Esophagus muscularis mucosa (tissue), 4 donors: ENCODE measurements around the gene ASPDH. TPM values are rescaled to one million over a fixed set of nuclear protein-coding genes. Genes with fewer than 3 reads are reported as not detected.

Source experiments
- DNase-seq: peaks from one replicate; pipeline ENCODE4 v3.0.0-alpha.2; 2017; ENCODE audit errors: extremely low spot score
- H3K27ac ChIP-seq, 4 donors: fragments of 200-600 bp; sonication (generic); replicated peaks in 1 of 4; 1 replicate in 3 of 4; 2 replicates in 1 of 4; pipeline ENCODE4 v1.5.1; 2016 to 2019; ENCODE audit warnings: mild to moderate bottlenecking in 1 of 4
- H3K27me3 ChIP-seq, 4 donors: fragments of 200-600 bp; sonication (generic); one replicate each; pipeline versions ENCODE4 v1.5.1 to v1.6.0; 2016 to 2019
- H3K36me3 ChIP-seq, 4 donors: fragments of 200-600 bp; sonication (generic); one replicate each; pipeline ENCODE4 v1.5.1; 2016 to 2019
- H3K4me1 ChIP-seq, 4 donors: fragments of 200-600 bp; sonication (generic); one replicate each; pipeline ENCODE4 v1.5.1; 2016 to 2019
- H3K4me3 ChIP-seq, 4 donors: fragments of 200-600 bp; sonication (generic); 1 replicate in 2 of 4; 2 replicates in 2 of 4; pipeline ENCODE4 v1.5.1; 2016 to 2019; ENCODE audit warnings: mild to moderate bottlenecking in 4 of 4, moderate library complexity in 1 of 4
- H3K9me3 ChIP-seq, 4 donors: fragments of 200-600 bp; sonication (generic); 1 replicate in 3 of 4; 2 replicates in 1 of 4; pipeline ENCODE4 v1.5.1; 2016 to 2019
- CTCF ChIP-seq, 3 experiments: fragments of 200-600 bp in 2 of 3; fragments of 450-650 bp in 1 of 3; sonication (generic) in 2 of 3; IDR thresholded peaks; one replicate each; pipeline ENCODE4 v1.5.1; 2017 to 2019; ENCODE audit warnings: antibody characterized with exemption in 3 of 3, mild to moderate bottlenecking in 2 of 3, moderate library complexity in 1 of 3
- EP300 ChIP-seq: sonication (generic); formaldehyde crosslinking; IDR thresholded peaks from one replicate; pipeline ENCODE4 v1.6.1; 2017; ENCODE audit warnings: antibody characterized with exemption
- POLR2A ChIP-seq: fragments of 450-650 bp; IDR thresholded peaks from one replicate; pipeline ENCODE4 v1.6.1; 2017; ENCODE audit warnings: antibody characterized with exemption, moderate library complexity, mild to moderate bottlenecking, low read depth
- POLR2AphosphoS5 ChIP-seq, 2 donors: sonication (generic); formaldehyde crosslinking; IDR thresholded peaks; one replicate each; pipeline ENCODE4 v1.6.1; 2017; ENCODE audit warnings: antibody characterized with exemption in 2 of 2
- WGBS: methylation state at CpG from one replicate; pipeline ENCODE4 v1.1.5; 2018; 5-methylcytosine and 5-hydroxymethylcytosine counted together
- intact Hi-C: fragments of 100-400 bp; cut with DNase I; formaldehyde crosslinking; loops from one replicate; pipeline ENCODE4 v1.15.1; 2023
- total RNA-seq, 4 donors: library from RNA; depleted of rRNA; stranded (reverse); fragments of >200 nt; gene quantifications; one replicate each; pipeline versions ENCODE4 v1.1.0 to v1.2.1, GENCODE V29; 2016

The ASPDH gene
- total RNA-seq, 4 donors from 2014 or later, result 1.6 TPM; not detected in 3

GRCh38 chr19:50555450-50556281 is 42.0 kb upstream of the ASPDH start:
- 35% methylated on average over 25 of the region's 28 CpGs for WGBS
- intact Hi-C loops, result no loop called here
- TF ChIP-seq EP300 (no peak), POLR2AphosphoS5 (IDR thresholded peaks at IDR 0.05) (no peak), CTCF (IDR thresholded peaks at IDR 0.05) (no peak), POLR2A (no peak)
- Histone ChIP-seq H3K9me3 (no peaks in the 10 kb centered on the region), H3K36me3 (no peaks in the 10 kb centered on the region), H3K4me1 (peaks cover 13 to 32% (median 24%) of the 10 kb centered on the region in 4 donors), H3K27me3 (peaks cover 0 to 93% (median 22%) of the 10 kb centered on the region in 4 donors), H3K4me3 (peak overlapping the region; percentile 47 to 55 (median 48)), H3K27ac (peak overlapping the region in 1 of 4 donors; percentile 3)
- no peak for DNase-seq

GRCh38 chr19:50555033-50555432 is 41.3 kb upstream of the ASPDH start:
- Histone ChIP-seq H3K4me1 (peaks cover 13 to 32% (median 24%) of the 10 kb centered on the region in 4 donors), H3K4me3 (no peak overlapping the region), H3K36me3 (no peaks in the 10 kb centered on the region), H3K9me3 (no peaks in the 10 kb centered on the region), H3K27me3 (peaks cover 0 to 93% (median 22%) of the 10 kb centered on the region in 4 donors), H3K27ac (no peak overlapping the region)
- 84% methylated on average over 12 of the region's 12 CpGs for WGBS
- no peak for TF ChIP-seq EP300
- no peak for TF ChIP-seq POLR2A
- TF ChIP-seq CTCF (IDR thresholded peaks at IDR 0.05), result no peak
- no peak for TF ChIP-seq POLR2AphosphoS5 (IDR thresholded peaks at IDR 0.05)
- intact Hi-C loops, result no loop called here
- DNase-seq, result no peak

- TF ChIP-seq POLR2AphosphoS5 (IDR thresholded peaks at IDR 0.05) (no peak), EP300 (no peak), CTCF (IDR thresholded peaks at IDR 0.05) (no peak), POLR2A (no peak)
- intact Hi-C loops, result no loop called here
- Histone ChIP-seq H3K27ac (no peak overlapping the region), H3K9me3 (no peaks in the 10 kb centered on the region), H3K4me1 (peaks cover 13 to 32% (median 24%) of the 10 kb centered on the region in 4 donors), H3K27me3 (peaks cover 0 to 91% (median 22%) of the 10 kb centered on the region in 4 donors), H3K36me3 (no peaks in the 10 kb centered on the region), H3K4me3 (no peak overlapping the region)
- 94% methylated on average over 10 of the region's 10 CpGs for WGBS
- no peak for DNase-seq
These were observed 40.5 kb upstream of the ASPDH start for GRCh38 chr19:50554212-50554611.

GRCh38 chr19:50553134-50553703 is 39.5 kb upstream of the ASPDH start:
- WGBS, result 86% methylated on average over 19 of the region's 19 CpGs
- TF ChIP-seq POLR2AphosphoS5 (IDR thresholded peaks at IDR 0.05), result no peak
- Histone ChIP-seq H3K4me1 (peaks cover 13 to 32% (median 24%) of the 10 kb centered on the region in 4 donors), H3K27me3 (peaks cover 0 to 91% (median 18%) of the 10 kb centered on the region in 4 donors), H3K27ac (no peak overlapping the region), H3K4me3 (no peak overlapping the region), H3K9me3 (no peaks in the 10 kb centered on the region), H3K36me3 (no peaks in the 10 kb centered on the region)
- no peak for DNase-seq
- intact Hi-C loops, result no loop called here

GRCh38 chr19:50552540-50552939 is 38.8 kb upstream of the ASPDH start:
- Histone ChIP-seq H3K36me3 (no peaks in the 10 kb centered on the region), H3K4me3 (no peak overlapping the region), H3K4me1 (peaks cover 13 to 32% (median 24%) of the 10 kb centered on the region in 4 donors), H3K27me3 (peaks cover 0 to 91% (median 17%) of the 10 kb centered on the region in 4 donors), H3K9me3 (no peaks in the 10 kb centered on the region), H3K27ac (no peak overlapping the region)
- TF ChIP-seq POLR2AphosphoS5 (IDR thresholded peaks at IDR 0.05), result no peak
- no peak for TF ChIP-seq POLR2A
- WGBS, result 79% methylated on average over 15 of the region's 15 CpGs
- intact Hi-C loops, result no loop called here
- DNase-seq, result no peak
